Brain microvascular endothelial cell (primary cell): ENCODE results near the gene DZIP3.
A peak's percentile ranks its signal among the peaks of the same experiment; 100 is the strongest.

Experiments used
- DNase-seq: peaks from one replicate; pipeline ENCODE4 v3.0.0-alpha.2; 2020
- H3K27ac ChIP-seq: fragments of 250-450 bp; sonication (Bioruptor Pico); 2 replicates; pipeline ENCODE4 v1.5.1; 2020; ENCODE audit warnings: mild to moderate bottlenecking, moderate library complexity
- H3K27me3 ChIP-seq: fragments of 250-450 bp; sonication (Bioruptor Pico); replicated peaks from 2 replicates; pipeline ENCODE4 v1.5.1; 2020; ENCODE audit warnings: mild to moderate bottlenecking
- H3K36me3 ChIP-seq: fragments of 250-450 bp; sonication (Bioruptor Pico); replicated peaks from 2 replicates; pipeline ENCODE4 v1.5.1; 2020; ENCODE audit warnings: mild to moderate bottlenecking
- H3K4me3 ChIP-seq: 2 replicates; pipeline ENCODE4 v1.5.1; 2011; ENCODE audit warnings: low read depth, mild to moderate bottlenecking, control low read depth, low read length, moderate library complexity
- CTCF ChIP-seq: IDR thresholded peaks from 2 replicates; pipeline ENCODE4 v1.5.1; 2011; ENCODE audit warnings: low read depth, mild to moderate bottlenecking, moderate library complexity, low read length, control low read depth, inconsistent platforms; ENCODE audit errors: missing control alignments
- in situ Hi-C: cut with HindIII; loops from 2 replicates; pipeline ENCODE4 v1.10.0; 2017; ENCODE audit warnings: low sequenced_read_pairs, low pct_ligation_motif_present

The DZIP3 gene

GRCh38 chr3:108552267-108553159 lies 37.0 kb upstream of the DZIP3 start:
- TF ChIP-seq CTCF: peak; percentile 20
- Histone ChIP-seq H3K36me3 (no peaks in the 10 kb centered on the region), H3K27ac (no peak overlapping the region), H3K4me3 (no peak overlapping the region), H3K27me3 (no peaks in the 10 kb centered on the region)
- DNase-seq: peak; percentile 19
- in situ Hi-C loops: no loop called here

- Histone ChIP-seq H3K36me3 (no peaks in the 10 kb centered on the region), H3K27me3 (no peaks in the 10 kb centered on the region), H3K27ac (no peak overlapping the region), H3K4me3 (no peak overlapping the region)
- TF ChIP-seq CTCF: no peak
- in situ Hi-C loops: no loop called here
- no peak for DNase-seq
Measured at GRCh38 chr3:108554229-108554628, 35.3 kb upstream of the DZIP3 start.

GRCh38 chr3:108554913-108555571 lies 34.5 kb upstream of the DZIP3 start:
- Histone ChIP-seq H3K27me3 (no peaks in the 10 kb centered on the region), H3K4me3 (no peak overlapping the region), H3K27ac (no peak overlapping the region), H3K36me3 (no peaks in the 10 kb centered on the region)
- DNase-seq: no peak
- in situ Hi-C loops: no loop called here
- TF ChIP-seq CTCF: no peak

- H3K27me3 ChIP-seq: no peaks in the 10 kb centered on the region
- H3K27ac ChIP-seq: no peak overlapping the region
- in situ Hi-C loops: no loop called here
- no peak overlapping the region for H3K4me3 ChIP-seq
- TF ChIP-seq CTCF: no peak
- no peak for DNase-seq
- H3K36me3 ChIP-seq: no peaks in the 10 kb centered on the region
Measured at GRCh38 chr3:108555966-108556581, 33.4 kb upstream of the DZIP3 start.

GRCh38 chr3:108562565-108562964 lies 27.0 kb upstream of the DZIP3 start:
- Histone ChIP-seq H3K27me3 (no peaks in the 10 kb centered on the region), H3K4me3 (no peak overlapping the region), H3K36me3 (no peaks in the 10 kb centered on the region), H3K27ac (no peak overlapping the region)
- no peak for TF ChIP-seq CTCF
- in situ Hi-C loops: no loop called here
- no peak for DNase-seq
